Right renal cortex interstitium (tissue), 3 donors: ENCODE data around the gene MECR. TPM values are rescaled to one million over a fixed set of nuclear protein-coding genes. Genes with fewer than 3 reads are reported as not detected.

Experiments used
- DNase-seq, 3 donors: peaks; one replicate each; pipeline ENCODE4 v3.0.0-alpha.2; 2013; ENCODE audit warnings: low read depth in 3 of 3, low spot score in 2 of 3
- polyA plus RNA-seq, 3 donors: library from polyadenylated mRNA; unstranded; fragments of 120-200 nt; gene quantifications; one replicate each; pipeline ENCODE4 v1.2.1, GENCODE V29; 2013; ENCODE audit not compliant: insufficient read length in 3 of 3

The MECR gene
- 10 to 100 TPM; 21.6 to 25.1 (median 23.6) TPM for polyA plus RNA-seq

- DNase-seq, result peak in 1 of 3 donors; percentile 85
Observed at GRCh38 chr1:29230553-29231378, at the start of gene MECR. TSS of gene MECR (minus strand) at chr1:29230934. CDS start at chr1:29230906, 28 bp downstream.

- no peak for DNase-seq
Observed at GRCh38 chr1:29279951-29280391, 49.2 kb upstream of the MECR start.

GRCh38 chr1:29279406-29279805 lies 48.7 kb upstream of the MECR start:
- DNase-seq, result no peak

GRCh38 chr1:29278124-29278523 lies 47.4 kb upstream of the MECR start:
- DNase-seq, result no peak

GRCh38 chr1:29275435-29275834 lies 44.7 kb upstream of the MECR start:
- DNase-seq, result no peak

- no peak for DNase-seq
Observed at GRCh38 chr1:29272147-29272907, 41.6 kb upstream of the MECR start.

DNA sequence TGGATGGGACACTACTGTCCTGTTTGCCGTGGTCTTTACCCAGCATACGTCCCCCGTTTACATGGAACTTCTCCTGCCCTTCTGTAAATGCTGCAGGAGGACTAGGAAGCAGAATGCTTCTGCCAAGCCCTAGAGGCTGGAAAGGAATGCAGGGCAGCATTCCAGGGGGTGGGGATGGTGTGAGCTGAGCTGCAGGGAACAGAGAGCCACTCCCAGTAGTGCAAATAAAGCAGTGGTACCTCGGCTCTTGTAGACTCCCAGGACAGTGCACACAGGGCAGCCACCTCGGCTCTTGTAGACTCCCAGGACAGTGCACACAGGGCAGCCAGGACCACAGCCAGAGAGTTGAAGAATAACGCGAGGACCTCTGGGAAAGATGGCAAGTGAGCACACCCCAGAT lies 41.0 kb upstream of the MECR start:
- DNase-seq, result no peak

- no peak for DNase-seq
Observed at GRCh38 chr1:29270929-29271521, 40.3 kb upstream of the MECR start.

DNA sequence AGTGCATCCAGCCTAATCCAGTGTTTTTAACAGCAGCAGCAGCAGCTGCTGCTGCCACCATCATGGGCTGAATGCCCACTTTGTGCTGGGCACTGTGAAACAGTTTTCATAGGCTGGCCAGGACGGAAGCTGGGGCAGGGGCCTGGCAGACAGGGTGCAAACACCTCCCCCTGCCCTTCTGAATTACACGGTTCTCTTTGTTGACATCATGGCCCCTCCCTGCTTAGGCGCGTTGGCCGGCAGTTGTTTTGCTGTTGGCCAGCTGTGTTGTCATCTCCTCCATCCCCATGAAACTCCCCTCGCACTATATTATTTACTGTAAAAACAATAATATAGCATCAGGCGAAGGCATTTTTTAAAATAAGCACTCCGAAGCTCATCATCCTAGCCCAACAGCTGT lies 38.6 kb upstream of the MECR start:
- no peak for DNase-seq

DNA sequence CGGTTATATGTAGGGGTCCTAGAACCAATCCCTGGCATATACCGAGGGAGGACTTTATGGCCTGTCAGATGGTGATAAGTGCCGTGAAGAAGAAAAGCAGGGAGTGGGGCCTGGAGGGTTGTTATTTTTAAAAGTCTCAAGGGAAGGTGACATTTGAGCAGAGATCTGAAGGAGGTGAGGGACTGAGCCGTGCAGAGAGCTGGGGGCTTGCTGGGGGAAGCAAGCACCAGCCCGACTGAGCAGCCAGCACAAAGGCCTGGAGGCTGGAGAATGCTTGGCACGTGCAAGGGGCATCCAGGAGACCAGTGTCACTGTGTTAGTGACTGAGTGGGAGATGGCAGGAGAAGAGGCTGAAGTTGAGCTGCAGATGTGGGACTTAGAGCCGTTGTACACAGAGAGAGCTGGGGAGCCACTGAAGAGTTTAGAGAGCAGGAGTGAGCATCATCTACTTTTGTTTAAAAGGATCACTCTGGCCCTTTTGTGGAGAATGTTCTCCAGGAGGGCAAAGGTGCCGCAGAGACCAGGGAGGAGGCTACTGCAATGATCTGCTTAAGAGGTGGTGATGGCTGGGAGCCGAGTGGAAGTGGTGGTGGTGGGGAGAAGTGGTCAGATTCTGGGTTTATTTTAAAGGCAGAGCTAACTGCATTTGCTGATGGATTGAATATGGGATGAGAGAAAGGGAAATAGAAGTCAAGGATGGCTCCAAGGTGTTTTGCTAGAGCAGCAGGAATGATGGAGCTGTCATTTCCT lies 36.8 kb upstream of the MECR start:
- DNase-seq, result no peak

GRCh38 chr1:29266912-29267311 lies 36.2 kb upstream of the MECR start:
- no peak for DNase-seq

GRCh38 chr1:29264773-29265389 lies 34.1 kb upstream of the MECR start:
- no peak for DNase-seq

DNA sequence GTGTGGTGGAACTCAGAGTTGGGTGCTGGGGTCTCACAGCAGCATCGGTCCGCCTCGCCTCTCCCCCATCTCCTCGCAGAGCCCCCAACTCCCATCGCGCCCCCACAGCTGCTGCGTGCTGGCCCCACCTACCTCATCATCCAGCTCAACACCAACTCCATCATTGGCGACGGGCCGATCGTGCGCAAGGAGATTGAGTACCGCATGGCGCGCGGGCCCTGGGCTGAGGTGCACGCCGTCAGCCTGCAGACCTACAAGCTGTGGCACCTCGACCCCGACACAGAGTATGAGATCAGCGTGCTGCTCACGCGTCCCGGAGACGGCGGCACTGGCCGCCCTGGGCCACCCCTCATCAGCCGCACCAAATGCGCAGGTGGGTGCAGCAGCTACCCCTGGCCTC lies 29.8 kb upstream of the MECR start:
- DNase-seq, result no peak

- DNase-seq, result no peak
Observed at GRCh38 chr1:29259802-29260441, 29.2 kb upstream of the MECR start.

- DNase-seq, result no peak
Observed at GRCh38 chr1:29258976-29259801, 28.5 kb upstream of the MECR start.

GRCh38 chr1:29258189-29258975 lies 27.6 kb upstream of the MECR start:
- no peak for DNase-seq

GRCh38 chr1:29256979-29257804 lies 26.5 kb upstream of the MECR start:
- no peak for DNase-seq
